Activated CD8-positive, alpha-beta memory T cell treated with anti-CD3 and anti-CD28 coated beads for 36 hours (primary cell): ENCODE data around the gene COL23A1. TPM values are rescaled to one million over a fixed set of nuclear protein-coding genes. Genes with fewer than 3 reads are reported as not detected.

Experiments
- CTCF ChIA-PET: fragments of 350-600 bp; sonication (Branson Sonifier 250); formaldehyde crosslinking; loops from one replicate; lab custom pipeline; 2021; ENCODE audit warnings: antibody characterized with exemption; lab: Charles Lee
- POLR2A ChIA-PET: fragments of 350-600 bp; sonication (Branson Sonifier 250); formaldehyde crosslinking; loops from one replicate; lab custom pipeline; 2021; ENCODE audit warnings: antibody characterized with exemption; lab: Charles Lee
- total RNA-seq, 2 experiments: library from RNA; stranded (reverse); gene quantifications; one replicate each; pipeline ENCODE4 v1.2.3, GENCODE V29; 2021

COL23A1 gene
- total RNA-seq, 2 experiments from 2014 or later = 0.11 to 0.13 TPM

DNA sequence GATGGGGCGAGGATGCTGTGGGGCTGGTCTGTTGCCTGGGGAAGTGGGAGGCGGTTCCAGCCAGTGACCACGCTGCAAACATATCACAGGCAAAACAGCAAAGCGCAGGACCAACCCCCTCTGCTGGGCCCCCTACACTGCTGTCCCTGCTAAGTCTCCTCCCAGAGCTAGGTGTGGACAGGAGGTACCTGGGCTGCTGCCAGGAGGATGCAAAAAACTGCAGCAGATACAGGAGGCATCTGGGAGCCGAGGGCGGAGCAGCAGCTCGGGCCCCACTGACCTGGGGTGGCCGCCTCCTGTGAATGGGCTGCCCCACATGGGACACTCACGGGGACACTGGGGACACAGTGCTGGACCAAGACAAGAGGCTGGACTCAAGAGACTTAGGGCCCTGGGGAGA, 309.6 kb downstream of the COL23A1 start:
- CTCF ChIA-PET = interaction anchor here (0.6 to 1.4 kb wide), 8 partner anchors 21 to 309 kb away, joined by 3 to 5 read pairs (median 3); partner anchors contain the start of gene COL23A1
- POLR2A ChIA-PET = no interaction called here

DNA sequence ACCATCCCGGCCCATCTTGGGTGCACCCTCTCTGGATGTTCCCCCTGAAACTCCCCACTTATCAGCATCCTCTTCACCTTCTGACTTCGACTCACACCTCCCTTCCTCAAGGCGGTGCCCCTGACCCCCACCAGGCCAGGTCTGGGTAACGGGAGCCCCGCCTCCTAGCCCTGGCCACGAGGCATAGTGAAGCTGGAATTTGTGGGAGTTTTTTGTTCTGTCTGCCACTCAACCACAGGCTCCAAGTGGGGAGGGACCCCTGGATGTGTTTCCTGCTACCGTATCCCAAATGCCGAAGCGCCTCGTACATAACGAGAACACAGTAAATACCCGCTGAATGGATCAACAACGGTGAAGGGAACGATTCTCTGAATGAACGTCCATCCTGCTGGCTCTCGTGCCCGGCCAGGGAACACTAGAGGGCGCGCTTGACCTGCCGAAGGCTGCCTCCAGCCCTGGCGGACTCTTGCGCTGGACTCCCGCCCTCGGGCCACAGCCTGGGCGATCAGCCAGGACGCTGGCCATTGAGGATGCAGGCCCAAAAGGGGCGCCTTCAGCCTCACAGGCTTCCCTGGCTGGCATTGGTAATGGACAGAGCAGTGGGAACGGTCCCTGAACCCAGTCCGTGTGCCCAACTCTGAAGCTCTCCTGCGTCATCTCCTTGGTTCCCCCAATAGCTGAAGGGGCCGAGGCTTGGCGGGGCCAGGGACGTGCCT, 310.3 kb downstream of the COL23A1 start:
- ChIA-PET CTCF (interaction anchor here (0.6 to 1.4 kb wide), 9 partner anchors 20 to 310 kb away, joined by 3 to 5 read pairs (median 3); partner anchors contain the start of gene COL23A1), POLR2A (no interaction called here)

DNA sequence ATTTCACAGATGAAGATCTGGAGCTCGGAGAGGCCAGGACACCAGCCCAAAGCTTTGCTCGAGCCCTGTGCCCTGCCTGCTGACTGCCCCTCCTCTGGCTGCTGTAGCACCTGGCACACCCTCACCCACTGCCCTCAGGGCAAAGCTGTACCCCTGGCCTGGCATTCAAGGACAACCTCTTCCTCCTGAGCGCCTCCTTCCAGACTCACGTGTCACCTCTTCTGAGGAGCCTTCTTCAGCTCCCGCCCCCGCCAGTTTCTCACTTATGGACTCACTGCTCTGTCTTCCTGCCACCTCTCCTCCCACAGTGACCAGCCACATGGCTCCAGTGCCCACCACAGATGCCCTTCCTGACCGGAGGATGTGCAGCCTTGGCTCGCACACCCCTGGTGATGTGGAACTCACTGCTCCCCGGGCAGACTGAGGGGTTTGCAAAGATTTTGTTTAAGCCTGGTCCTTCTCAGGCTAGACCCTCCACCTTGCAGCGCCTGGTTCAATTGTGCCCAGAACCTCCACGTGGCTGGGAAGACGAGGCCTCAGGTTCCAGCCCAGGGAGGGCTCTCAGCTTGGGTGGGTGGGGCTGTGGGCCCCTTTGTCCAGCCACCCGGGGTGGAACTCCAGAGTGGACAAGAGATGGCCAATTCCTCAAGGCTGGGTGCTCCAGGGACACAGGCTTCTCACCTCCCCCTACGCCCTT, 311.0 kb downstream of the COL23A1 start:
- CTCF ChIA-PET = interaction anchor here (1.3 kb wide), 1 partner anchor 273 kb away, joined by 3 read pairs; no protein-coding TSS in a partner anchor
- POLR2A ChIA-PET = no interaction called here

DNA sequence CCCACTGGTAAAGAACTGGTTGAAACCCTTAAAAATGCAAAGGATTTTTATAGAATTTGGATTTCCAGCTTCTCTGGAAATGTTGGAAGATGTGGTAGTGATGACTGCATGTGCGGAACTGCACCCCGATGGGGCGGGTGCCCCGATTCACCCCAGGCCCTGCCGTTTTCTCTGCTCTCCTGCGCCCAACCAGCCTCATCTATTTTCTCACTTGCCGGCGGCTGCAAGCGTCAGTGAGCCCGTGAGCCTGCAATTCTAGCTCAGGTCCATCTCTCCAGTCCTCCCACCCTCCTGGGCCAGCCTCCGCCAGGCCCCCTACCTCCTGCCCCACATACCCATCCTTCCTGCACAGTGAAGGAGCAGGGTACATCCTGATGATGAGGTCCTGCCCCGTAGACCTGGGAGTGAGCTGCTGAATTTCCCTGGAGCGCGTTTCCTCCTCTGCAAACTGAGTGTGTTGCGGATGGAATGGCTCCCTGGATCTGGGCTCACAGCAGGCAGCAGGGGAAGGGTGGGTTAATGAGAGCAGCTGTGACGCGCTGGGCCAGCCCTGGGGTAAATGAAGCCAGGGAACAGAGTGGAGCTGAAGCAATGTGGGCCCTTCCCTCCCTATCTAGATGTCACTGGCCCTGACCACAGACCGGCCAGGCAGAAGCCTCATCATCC, 311.7 kb downstream of the COL23A1 start:
- CTCF ChIA-PET = interaction anchor here (0.9 to 1.3 kb wide), 4 partner anchors 26 to 273 kb away, joined by 3 read pairs; no protein-coding TSS in a partner anchor
- POLR2A ChIA-PET = interaction anchor here (0.9 kb wide), 1 partner anchor 43 kb away, joined by 3 read pairs; no protein-coding TSS in a partner anchor

DNA sequence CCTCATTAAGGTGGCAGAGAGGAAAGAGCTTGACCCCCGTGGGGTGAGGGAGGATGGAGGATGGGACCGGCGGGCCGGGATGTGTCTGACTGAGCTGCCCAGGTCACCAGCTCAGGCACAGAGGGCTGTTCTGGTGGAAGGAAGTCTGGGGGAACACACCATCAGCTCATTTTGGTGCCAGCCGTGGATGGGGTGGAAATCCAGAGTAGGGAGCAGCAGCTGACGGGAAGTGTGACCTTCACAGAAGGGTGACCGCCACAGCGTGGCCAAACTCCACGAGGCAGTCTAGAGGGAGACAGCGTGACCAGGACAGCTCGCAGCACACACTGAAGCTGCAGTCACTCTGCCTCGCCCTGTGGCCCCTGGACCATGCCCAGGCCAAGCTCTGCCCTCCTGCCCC, 312.3 kb downstream of the COL23A1 start:
- ChIA-PET CTCF (interaction anchor here (0.9 to 1.2 kb wide), 3 partner anchors 25 to 183 kb away, joined by 3 read pairs; no protein-coding TSS in a partner anchor), POLR2A (interaction anchor here (0.9 kb wide), 1 partner anchor 43 kb away, joined by 3 read pairs; no protein-coding TSS in a partner anchor)

DNA sequence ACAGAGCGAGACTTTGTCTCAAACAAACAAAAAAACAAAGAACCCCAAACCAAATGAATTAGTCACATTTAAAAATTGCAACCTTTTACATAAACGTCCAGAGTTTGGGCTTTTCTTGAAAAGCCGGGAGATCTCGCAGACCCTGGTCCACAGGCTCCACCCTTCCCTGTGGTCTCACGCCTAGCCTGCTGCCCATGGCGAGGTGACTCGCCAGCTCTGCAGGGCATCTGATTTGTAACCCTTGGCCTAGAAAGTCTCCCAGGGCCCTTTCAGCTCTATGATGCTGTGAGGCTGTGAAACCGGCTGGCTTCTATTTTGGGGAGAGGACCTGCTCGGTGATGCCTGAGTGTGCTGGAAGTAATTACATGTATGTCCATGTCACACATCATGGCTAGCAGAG, 312.8 kb downstream of the COL23A1 start:
- ChIA-PET POLR2A (interaction anchor here (0.9 kb wide), 1 partner anchor 42 kb away, joined by 3 read pairs; no protein-coding TSS in a partner anchor), CTCF (interaction anchor here (1.2 kb wide), 2 partner anchors 25 to 30 kb away, joined by 3 read pairs; no protein-coding TSS in a partner anchor)

DNA sequence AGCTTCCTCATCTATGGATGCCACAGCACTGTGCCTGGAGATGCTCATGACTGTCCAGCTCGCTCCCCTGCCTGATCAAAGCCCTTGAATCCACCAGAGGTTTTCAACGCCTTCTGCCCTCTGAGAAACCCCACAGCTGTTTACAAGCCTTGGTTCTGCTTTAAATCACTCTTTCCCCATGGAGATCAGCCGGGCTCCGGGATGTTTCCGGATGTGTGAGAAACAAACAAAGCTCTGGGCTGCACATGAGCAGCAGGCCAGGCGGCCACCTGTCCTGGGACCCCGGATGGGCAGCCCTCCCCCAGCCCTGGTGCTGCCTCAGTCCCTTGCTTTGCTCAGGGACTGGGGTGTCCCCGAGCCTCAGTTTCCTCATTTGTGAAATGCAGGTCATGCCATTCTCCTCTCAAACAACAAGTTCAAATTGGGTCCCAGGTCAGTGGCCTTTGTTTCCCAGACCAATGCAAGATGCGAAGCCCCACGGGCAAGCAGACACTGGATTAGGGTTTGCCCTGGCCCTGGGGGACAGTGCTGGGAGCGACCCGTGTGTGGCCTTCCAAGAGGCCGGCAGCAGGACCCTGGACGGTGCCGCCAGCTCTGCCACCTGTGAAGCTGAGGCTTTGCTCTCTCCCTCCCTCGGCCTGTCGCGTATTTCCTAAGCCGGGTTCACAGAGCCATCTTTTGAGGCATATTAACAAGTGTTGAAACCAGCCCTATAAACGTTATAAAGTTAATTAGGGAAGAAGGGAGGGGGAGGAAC, 315.2 kb downstream of the COL23A1 start:
- CTCF ChIA-PET = no interaction called here
- POLR2A ChIA-PET = no interaction called here

DNA sequence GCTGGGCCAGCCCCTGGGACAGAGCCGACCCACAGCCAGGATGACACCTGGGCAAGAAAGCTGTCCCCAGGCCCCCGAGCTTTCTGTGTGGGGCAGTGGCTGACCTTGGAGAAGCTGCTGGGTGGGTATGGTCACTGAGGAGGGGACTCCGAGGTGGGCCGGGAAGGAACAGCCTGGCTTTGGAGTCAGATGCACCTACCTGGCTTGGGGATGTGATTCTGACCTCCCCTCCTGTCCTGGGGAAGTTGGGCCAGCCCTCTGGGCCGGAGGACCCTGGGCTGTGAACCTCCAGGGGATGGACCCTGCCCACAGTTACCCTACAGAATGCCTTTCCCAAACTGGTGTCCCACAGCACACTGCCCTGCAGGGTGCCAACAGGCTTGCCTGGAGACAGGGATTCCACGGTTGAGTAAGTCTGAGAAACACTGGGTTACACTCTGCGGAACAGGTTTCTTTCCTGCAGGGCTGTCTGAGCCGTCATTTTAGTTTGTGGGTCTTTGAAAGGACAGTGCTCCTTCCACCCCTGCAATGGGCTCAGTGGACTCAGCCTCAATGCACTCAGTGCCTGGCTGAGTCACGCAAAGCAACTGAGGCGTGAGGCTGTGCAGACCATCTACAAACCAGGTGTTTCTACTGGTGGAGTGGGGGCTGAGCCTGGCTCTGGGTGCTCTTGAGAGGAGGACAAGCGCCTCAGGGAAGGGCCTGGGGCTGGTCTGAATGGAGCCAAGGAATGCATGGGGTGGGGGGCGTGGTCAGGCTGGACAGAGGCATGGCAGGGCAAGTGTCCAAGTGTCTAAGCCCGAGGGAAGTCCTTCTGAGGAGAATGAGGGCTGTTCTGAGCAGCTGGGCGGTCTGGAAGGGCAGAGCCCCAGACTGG, 316.3 kb downstream of the COL23A1 start:
- CTCF ChIA-PET = interaction anchor here (0.9 kb wide), 1 partner anchor 10 kb away, joined by 3 read pairs; no protein-coding TSS in a partner anchor
- POLR2A ChIA-PET = no interaction called here

DNA sequence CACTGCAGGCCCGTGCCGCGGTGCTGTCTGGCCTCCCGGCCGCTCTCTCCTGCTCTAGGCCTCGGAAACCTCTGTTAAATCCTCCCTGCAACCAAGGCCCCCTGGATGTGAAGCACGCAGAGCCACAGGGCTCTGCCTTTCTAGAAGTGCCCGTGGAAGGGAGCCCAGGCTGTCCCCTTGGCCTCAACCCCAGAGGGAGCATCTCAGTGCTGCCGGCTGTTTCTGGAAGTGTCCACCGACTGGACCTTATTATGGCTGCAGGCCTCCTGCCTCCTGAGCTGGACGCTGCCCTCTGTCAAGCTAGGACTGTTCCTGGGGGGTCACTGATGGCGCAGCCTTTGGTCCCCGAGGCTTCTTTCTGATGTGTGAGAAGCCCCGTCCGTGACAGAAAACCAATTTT, 317.2 kb downstream of the COL23A1 start:
- ChIA-PET POLR2A (no interaction called here), CTCF (interaction anchor here (0.9 kb wide), 1 partner anchor 10 kb away, joined by 3 read pairs; no protein-coding TSS in a partner anchor)

DNA sequence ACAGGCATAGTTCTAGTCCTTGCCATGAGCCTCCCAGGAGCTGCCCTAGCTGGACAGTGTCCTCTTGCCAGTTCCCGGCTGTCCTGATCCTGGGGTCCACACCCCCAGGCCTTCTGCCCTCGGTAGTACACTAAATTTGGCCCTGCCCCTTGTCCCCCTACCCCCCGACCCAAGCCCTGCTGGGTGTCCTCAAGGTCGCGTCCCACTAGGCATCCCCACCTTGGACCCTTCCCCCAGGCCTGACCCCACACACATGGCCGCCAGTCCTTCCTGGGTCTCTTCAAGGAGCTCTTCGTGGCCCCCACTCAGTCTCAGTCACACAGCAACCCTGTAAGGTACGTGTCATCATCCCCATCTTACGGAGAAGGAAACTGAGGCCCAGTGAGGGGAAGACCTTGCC, 317.6 kb downstream of the COL23A1 start:
- ChIA-PET POLR2A (no interaction called here), CTCF (no interaction called here)

DNA sequence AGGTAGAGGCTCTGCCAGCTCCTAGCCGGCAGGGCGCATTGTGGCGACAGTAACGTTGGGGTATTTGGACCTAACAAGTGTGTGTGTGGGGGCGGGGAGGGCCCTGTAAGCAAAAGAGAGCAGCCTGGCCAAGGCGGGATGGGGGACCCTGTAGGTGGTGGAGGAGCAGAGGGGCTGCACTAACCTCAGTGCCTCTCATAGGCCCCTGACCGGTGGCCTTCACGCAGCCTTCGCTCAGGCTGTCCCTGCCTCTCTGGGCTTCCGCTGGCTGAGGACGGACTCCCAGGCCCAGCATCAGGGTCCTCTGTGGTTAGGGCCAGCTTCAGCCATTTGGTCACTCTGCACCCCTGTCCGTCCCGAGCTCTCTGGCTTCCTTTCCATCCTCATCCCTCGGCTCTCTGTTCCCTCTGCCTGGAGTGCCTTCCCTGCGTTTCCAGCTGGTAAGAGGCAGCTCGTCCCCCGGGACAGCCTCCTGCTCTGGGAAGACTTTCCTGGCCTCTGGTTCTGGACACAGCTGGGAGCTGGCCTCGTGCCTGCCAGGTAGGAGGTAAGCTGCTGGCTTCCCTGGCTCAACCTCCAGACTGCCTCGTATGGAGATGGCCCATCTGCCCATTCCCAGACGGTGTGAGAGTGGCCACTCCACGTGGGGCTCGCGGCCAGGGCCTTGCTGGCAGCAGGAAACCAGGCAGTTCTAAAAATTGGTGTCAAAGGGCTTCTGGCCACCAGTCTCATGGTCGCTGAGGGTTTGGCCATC, 318.3 kb downstream of the COL23A1 start:
- CTCF ChIA-PET = interaction anchor here (1.0 kb wide), 1 partner anchor 33 kb away, joined by 3 read pairs; no protein-coding TSS in a partner anchor
- POLR2A ChIA-PET = no interaction called here

DNA sequence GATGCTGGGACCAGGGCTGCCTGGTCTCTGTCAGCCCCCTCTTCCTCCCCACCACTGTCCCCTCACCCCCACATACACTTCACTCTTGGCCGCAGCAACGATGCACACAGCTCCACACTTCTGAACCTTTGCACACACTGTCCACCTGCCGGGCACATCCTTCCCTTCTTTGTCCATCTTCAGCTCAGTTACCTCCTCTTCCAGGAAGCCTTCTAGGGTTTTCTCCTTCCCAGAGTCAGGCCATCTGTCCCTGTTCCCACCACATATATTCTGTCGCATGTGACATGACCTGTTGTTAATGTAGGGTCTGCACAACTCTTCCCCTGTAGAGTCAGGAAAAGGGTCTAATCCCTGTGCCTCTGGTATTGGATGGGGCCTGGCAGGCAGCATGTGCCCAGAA, 319.0 kb downstream of the COL23A1 start:
- POLR2A ChIA-PET = no interaction called here
- CTCF ChIA-PET = interaction anchor here (1.0 kb wide), 2 partner anchors 12 to 32 kb away, joined by 3 read pairs; no protein-coding TSS in a partner anchor

DNA sequence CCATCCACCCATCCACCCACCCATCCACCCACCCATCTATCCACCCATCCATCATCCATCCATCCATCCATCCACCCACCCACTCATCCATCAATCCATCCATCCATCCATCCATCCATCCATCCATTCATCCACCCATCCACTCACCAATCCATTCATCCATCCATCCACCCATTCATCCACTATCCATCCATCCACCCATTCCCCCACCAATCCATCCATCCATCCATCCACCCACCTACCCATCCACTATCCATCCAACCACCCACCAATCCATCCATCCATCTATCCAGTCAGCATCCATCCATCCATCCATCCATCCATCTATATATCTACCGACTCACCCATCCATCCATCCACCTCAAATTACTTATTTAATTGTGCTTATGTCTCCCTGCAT, 320.7 kb downstream of the COL23A1 start:
- CTCF ChIA-PET = no interaction called here
- POLR2A ChIA-PET = no interaction called here

DNA sequence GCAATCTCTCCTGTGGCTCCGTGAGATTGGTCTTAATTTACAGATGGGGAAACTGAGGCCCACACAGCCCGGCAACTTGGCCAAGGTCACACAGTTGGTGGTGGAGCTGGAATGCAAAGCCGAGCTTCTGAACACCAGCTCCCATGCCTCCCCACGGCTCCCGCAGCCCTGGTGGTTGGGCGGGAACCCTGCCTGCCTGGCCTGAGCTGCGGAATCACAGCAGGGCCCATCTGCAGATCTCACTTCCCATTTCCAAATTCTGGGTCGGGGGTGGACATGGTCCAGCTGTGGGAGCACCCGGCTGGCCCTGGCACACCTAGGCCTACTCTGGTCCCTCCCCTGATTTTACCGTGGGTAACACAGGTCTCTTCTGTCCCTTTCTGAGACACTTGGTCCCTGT, 322.3 kb downstream of the COL23A1 start:
- ChIA-PET CTCF (interaction anchor here (0.6 kb wide), 1 partner anchor 37 kb away, joined by 3 read pairs; no protein-coding TSS in a partner anchor), POLR2A (no interaction called here)

DNA sequence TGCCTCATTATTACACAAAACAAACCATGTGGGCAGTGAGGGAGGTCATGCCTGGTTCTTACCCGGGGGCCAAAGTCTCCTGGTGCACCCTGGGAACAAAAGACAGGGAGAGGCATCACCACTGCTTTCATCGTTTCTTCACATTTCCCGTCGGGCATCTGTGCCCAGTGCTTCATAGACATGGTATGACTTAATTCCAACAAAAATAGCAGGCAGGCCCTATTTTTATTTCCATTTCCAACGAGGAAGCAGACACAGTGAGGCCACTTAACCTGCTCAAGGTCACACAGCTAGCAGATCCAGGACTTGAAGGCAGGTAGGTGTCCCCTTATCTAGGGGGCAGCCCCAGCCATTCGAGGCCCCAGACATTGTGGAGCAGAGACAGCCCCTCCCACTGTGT, 322.9 kb downstream of the COL23A1 start:
- ChIA-PET CTCF (no interaction called here), POLR2A (no interaction called here)

DNA sequence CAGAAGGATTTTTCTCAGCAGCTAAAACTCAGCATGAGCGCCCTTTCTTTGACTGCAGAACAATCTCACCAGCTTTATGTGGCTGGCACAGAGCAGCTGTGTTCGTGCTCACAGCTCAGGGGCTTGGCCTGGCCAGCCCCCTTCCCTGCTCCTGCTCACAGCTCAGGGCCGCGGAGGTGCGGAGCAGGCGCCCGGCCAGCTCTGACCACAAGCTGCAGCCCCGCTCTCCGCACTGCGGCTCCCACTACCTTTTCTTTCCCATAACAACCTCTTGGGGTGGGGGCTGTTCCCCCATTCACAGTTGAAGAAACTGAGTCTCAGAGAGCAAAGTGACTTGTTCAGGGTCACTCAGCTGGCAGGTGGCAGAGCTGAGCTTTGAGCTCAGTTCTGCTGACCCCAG, 323.6 kb downstream of the COL23A1 start:
- ChIA-PET POLR2A (no interaction called here), CTCF (no interaction called here)

DNA sequence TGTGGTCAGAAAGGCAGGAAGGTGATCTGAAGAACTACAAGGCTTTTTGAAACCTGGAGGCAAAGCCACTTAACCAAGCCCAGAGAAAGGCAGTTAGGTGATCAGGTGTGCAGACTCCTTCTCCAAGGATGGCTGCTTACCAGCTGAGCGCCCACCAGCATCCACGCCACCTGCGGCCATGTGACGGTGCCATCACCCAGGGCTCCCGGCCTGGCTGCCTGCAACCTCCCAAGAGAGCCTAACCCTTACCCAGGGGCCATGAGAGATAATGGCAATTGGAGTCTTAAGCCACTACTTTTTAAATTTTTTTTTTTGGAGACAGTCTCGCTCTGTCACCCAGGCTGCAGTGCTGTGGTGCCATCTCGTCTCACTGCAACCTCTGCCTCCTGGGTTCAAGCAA, 324.4 kb downstream of the COL23A1 start:
- POLR2A ChIA-PET = no interaction called here
- CTCF ChIA-PET = no interaction called here
